OCI-LY1 (cell line): ENCODE results near the gene TBL3.

Experiments
- H2AFZ ChIP-seq: fragments of 200-600 bp; sonication (generic), shearing (Covaris generic); 2 replicates; pipeline ENCODE4 v1.6.0; 2014; ENCODE audit warnings: antibody characterized with exemption, mild to moderate bottlenecking, low read length
- H3F3A ChIP-seq: fragments of 200-600 bp; sonication (generic), shearing (Covaris generic); 2 replicates; pipeline ENCODE4 v1.6.0; 2014; ENCODE audit warnings: mild to moderate bottlenecking, antibody characterized with exemption, low read length, moderate library complexity; ENCODE audit not compliant: insufficient read depth
- H3K27ac ChIP-seq: fragments of 200-600 bp; sonication (generic); 2 replicates; pipeline ENCODE4 v1.5.1; 2014; ENCODE audit warnings: low read length, mixed run types, mild to moderate bottlenecking, low read depth; ENCODE audit not compliant: poor library complexity, severe bottlenecking
- H3K27me3 ChIP-seq: fragments of 200-600 bp; sonication (generic); 2 replicates; pipeline ENCODE4 v1.6.0; 2014; ENCODE audit warnings: antibody characterized with exemption, mild to moderate bottlenecking, low read length, moderate library complexity; ENCODE audit not compliant: insufficient read depth
- H3K36me3 ChIP-seq: fragments of 200-600 bp; sonication (generic); 2 replicates; pipeline ENCODE4 v1.6.1; 2014; ENCODE audit warnings: mild to moderate bottlenecking, antibody characterized with exemption, low read length, moderate library complexity, mixed read lengths; ENCODE audit not compliant: insufficient read depth
- H3K4me1 ChIP-seq: fragments of 200-600 bp; sonication (generic); 2 replicates; pipeline ENCODE4 v1.5.1; 2014; ENCODE audit warnings: mild to moderate bottlenecking, low read length, moderate library complexity; ENCODE audit not compliant: insufficient read depth, severe bottlenecking
- H3K4me2 ChIP-seq: fragments of 200-600 bp; sonication (generic), shearing (Covaris generic); 2 replicates; pipeline ENCODE4 v1.6.1; 2014; ENCODE audit warnings: low read length
- H3K4me3 ChIP-seq: fragments of 200-600 bp; sonication (generic); 2 replicates; pipeline ENCODE4 v1.5.1; 2014; ENCODE audit warnings: low read length, low read depth, mild to moderate bottlenecking, mixed read lengths; ENCODE audit not compliant: poor library complexity, severe bottlenecking
- H3K79me2 ChIP-seq: fragments of 200-600 bp; shearing (Covaris generic); 2 replicates; pipeline ENCODE4 v1.6.1; 2016; ENCODE audit warnings: mixed run types, low read length, mixed read lengths; ENCODE audit not compliant: insufficient read depth
- H3K9ac ChIP-seq: fragments of 200-600 bp; sonication (generic), shearing (Covaris generic); 2 replicates; pipeline ENCODE4 v1.6.1; 2014; ENCODE audit warnings: mild to moderate bottlenecking, low read length, mixed read lengths
- H3K9me2 ChIP-seq: fragments of 200-600 bp; sonication (generic), shearing (Covaris generic); 2 replicates; pipeline ENCODE4 v1.6.1; 2014; ENCODE audit warnings: low read depth, mild to moderate bottlenecking, low read length, mixed read lengths
- H3K9me3 ChIP-seq: fragments of 200-600 bp; shearing (Covaris generic); 2 replicates; pipeline ENCODE4 v1.6.1; 2014; ENCODE audit warnings: low read length, mixed read lengths
- H4K20me1 ChIP-seq: fragments of 200-600 bp; sonication (generic), shearing (Covaris generic); 2 replicates; pipeline ENCODE4 v1.6.0; 2016; ENCODE audit warnings: mild to moderate bottlenecking, low read length; ENCODE audit not compliant: insufficient read depth
- EZH2 ChIP-seq: fragments of 200-600 bp; sonication (generic), shearing (Covaris generic); IDR thresholded peaks from 2 replicates; pipeline ENCODE4 v1.8.0; 2017; ENCODE audit warnings: borderline replicate concordance, mixed run types, mild to moderate bottlenecking, antibody characterized with exemption, low read length, moderate library complexity, mixed read lengths
- TF ChIP-seq, protein P1 (sequence below): fragments of 200-600 bp; sonication (generic), shearing (Covaris generic); IDR thresholded peaks from 2 replicates; pipeline ENCODE4 v1.5.1; 2017; ENCODE audit warnings: mild to moderate bottlenecking, antibody characterized with exemption, low read length, moderate library complexity, mixed read lengths

The TBL3 gene

DNA sequence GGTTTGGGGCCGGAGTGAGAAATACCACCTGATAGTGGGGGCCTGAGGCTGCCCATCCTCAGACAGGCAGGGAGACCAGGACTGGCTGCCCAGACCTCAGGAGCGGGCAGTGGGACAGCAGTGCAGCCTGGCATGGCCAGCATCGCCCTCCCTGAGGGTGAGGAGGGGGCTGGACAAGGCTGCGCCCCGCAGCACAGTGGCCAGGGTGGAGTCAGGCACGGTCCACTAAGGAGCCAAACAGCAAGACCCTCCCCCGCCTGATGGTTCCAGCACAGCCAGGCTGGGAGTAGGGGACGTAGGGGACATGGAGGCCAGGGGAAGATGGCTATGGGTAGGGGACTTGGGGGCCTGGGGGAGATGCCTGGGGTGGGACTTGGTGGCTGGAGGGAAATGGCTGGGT lies 34.5 kb downstream of the TBL3 start:
- Histone ChIP-seq H3K9me3 (no peaks in the 10 kb centered on the region), H3F3A (no peaks in the 10 kb centered on the region), H3K27ac (no peak overlapping the region), H3K4me1 (peaks cover 56% of the 10 kb centered on the region), H3K27me3 (no peaks in the 10 kb centered on the region), H3K9me2 (no peaks in the 10 kb centered on the region), H3K9ac (no peak overlapping the region; the same call in 1 of the 2 replicates), H4K20me1 (no peaks in the 10 kb centered on the region), H3K79me2 (peaks cover 11% of the 10 kb centered on the region), H3K4me3 (peak overlapping the region; percentile 13), H2AFZ (no peak overlapping the region), H3K4me2 (peak overlapping the region; percentile 48; the same call in 1 of the 2 replicates), H3K36me3 (peaks cover 30% of the 10 kb centered on the region)
- TF ChIP-seq, protein P1, sequence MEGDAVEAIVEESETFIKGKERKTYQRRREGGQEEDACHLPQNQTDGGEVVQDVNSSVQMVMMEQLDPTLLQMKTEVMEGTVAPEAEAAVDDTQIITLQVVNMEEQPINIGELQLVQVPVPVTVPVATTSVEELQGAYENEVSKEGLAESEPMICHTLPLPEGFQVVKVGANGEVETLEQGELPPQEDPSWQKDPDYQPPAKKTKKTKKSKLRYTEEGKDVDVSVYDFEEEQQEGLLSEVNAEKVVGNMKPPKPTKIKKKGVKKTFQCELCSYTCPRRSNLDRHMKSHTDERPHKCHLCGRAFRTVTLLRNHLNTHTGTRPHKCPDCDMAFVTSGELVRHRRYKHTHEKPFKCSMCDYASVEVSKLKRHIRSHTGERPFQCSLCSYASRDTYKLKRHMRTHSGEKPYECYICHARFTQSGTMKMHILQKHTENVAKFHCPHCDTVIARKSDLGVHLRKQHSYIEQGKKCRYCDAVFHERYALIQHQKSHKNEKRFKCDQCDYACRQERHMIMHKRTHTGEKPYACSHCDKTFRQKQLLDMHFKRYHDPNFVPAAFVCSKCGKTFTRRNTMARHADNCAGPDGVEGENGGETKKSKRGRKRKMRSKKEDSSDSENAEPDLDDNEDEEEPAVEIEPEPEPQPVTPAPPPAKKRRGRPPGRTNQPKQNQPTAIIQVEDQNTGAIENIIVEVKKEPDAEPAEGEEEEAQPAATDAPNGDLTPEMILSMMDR: no peak
- no peak for TF ChIP-seq EZH2

DNA sequence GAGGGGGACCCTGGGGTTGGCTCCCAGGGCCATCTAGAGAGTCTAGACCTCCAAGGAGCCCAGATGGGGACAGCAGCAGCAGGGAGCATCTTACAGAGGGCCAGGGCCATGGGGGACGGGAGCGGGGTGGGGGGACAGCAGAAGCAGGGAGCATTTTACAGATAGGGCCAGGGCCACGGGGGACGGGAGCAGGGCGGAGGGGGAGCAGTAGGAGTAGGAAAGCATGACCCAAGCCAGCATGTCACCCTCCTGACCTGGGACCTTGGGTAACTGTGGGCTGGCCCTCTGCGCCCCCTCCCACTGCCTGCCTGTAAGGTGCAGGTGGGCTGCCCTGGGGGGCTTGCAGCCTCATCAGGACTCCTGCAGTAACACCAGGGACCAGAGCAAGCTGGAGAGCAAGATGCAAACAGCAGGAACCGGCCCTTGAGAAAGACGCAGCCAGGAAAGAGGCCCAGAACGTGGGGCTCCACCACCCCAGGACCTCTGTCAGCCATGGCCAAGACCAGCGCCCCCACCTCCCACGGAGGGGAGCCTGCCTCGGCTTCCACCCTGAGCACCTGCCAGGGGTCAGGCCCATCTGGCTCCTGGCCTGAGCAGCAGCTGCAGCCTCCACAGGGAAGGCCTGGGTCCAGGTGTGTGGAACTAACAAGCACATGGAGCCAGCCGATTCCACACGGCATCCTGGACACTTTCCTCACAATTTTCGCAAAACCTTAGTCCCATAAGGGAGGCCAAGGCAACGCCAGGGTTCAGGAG lies 35.4 kb downstream of the TBL3 start:
- H3K9me3 ChIP-seq: no peaks in the 10 kb centered on the region
- H3K27me3 ChIP-seq: no peaks in the 10 kb centered on the region
- H4K20me1 ChIP-seq: no peaks in the 10 kb centered on the region
- peak overlapping the region; percentile 53 for H3K27ac ChIP-seq
- peaks cover 20% of the 10 kb centered on the region for H3K36me3 ChIP-seq
- peak overlapping the region; percentile 95 for H3K9ac ChIP-seq
- peak overlapping the region; percentile 99 for H3K4me3 ChIP-seq
- no peaks in the 10 kb centered on the region for H3K9me2 ChIP-seq
- H2AFZ ChIP-seq: no peak overlapping the region
- H3K79me2 ChIP-seq: peaks cover 11% of the 10 kb centered on the region
- no peaks in the 10 kb centered on the region for H3F3A ChIP-seq
- peak overlapping the region; percentile 74 for H3K4me2 ChIP-seq
- no peak for TF ChIP-seq EZH2
- TF ChIP-seq, protein P1: no peak
- peaks cover 56% of the 10 kb centered on the region for H3K4me1 ChIP-seq

DNA sequence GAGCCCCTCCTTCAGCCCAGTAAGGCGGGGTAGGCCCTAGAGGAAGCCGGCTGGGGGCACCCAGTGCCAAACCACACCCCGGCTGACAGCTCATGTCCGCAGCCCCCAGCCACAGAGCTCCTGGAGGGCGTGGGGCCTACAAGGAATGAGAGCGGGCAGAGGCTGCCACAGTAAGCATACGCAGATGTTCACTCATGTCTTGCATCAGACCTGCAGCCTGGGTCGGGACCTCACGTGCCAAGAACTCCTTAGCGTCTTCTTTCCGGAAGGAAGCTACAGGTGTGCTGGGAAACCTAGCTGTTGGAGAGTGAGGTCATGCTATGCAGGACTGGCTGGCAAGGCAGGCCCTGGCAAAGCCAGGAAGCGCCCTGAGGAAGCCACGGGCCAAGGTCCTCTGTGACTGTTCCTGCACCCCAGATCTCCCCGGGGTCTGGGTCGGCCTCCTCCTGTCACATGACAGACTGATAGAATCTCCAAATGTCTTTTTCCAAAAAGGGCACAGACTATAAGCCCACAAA lies 36.2 kb downstream of the TBL3 start:
- Histone ChIP-seq H3K4me1 (peaks cover 56% of the 10 kb centered on the region), H3K27me3 (no peaks in the 10 kb centered on the region), H3K9ac (peak overlapping the region; percentile 95), H3K27ac (peak overlapping the region; percentile 53), H3K36me3 (peaks cover 12% of the 10 kb centered on the region), H3K4me3 (peak overlapping the region; percentile 99), H4K20me1 (no peaks in the 10 kb centered on the region), H3K4me2 (peak overlapping the region; percentile 74), H3K9me3 (no peaks in the 10 kb centered on the region), H3K9me2 (no peaks in the 10 kb centered on the region), H3F3A (no peaks in the 10 kb centered on the region), H2AFZ (no peak overlapping the region), H3K79me2 (peaks cover 11% of the 10 kb centered on the region)
- TF ChIP-seq EZH2: no peak
- TF ChIP-seq, protein P1: no peak
